Astrocyte of the spinal cord (primary cell): ENCODE data around the gene SLC7A9.
"Not testable (repeated sequence)": the region's sequence is repeated elsewhere in the genome, so short reads cannot be mapped to it uniquely, and the experiment has no call there.

Experiments used
- DNase-seq: peaks from one replicate; pipeline ENCODE4 v3.0.0; 2011; ENCODE audit warnings: low read depth, low spot score
- H3K4me3 ChIP-seq: 2 replicates; pipeline ENCODE4 v1.5.1; 2011; ENCODE audit warnings: low read depth, mild to moderate bottlenecking, low read length, moderate library complexity
- CTCF ChIP-seq: IDR thresholded peaks from 2 replicates; pipeline ENCODE4 v1.5.1; 2012; ENCODE audit warnings: low read depth, mild to moderate bottlenecking, low read length, inconsistent platforms
- in situ Hi-C: cut with HindIII; loops from 2 replicates; pipeline ENCODE4 v1.10.0; 2017; ENCODE audit warnings: low sequenced_read_pairs

Gene SLC7A9

GRCh38 chr19:32873247-32873959 is 3.8 kb upstream of the SLC7A9 start:
- DNase-seq = no peak
- no peak for TF ChIP-seq CTCF
- in situ Hi-C loops = no loop called here
- no peak overlapping the region for H3K4me3 ChIP-seq

- H3K4me3 ChIP-seq = no peak overlapping the region
- in situ Hi-C loops = no loop called here
- no peak for DNase-seq
- no peak for TF ChIP-seq CTCF
Measured at GRCh38 chr19:32872391-32872790, 2.8 kb upstream of the SLC7A9 start.

GRCh38 chr19:32870981-32871451 is 1.4 kb upstream of the SLC7A9 start:
- in situ Hi-C loops = no loop called here

GRCh38 chr19:32869966-32870573 is 503 bp upstream of the SLC7A9 start:
- TF ChIP-seq CTCF = no peak
- in situ Hi-C loops = no loop called here
- H3K4me3 ChIP-seq = no peak overlapping the region
- DNase-seq = no peak

More at GRCh38 chr19:32870981-32871451, 1.4 kb upstream of the SLC7A9 start:
- H3K4me3 ChIP-seq = no peak overlapping the region
- no peak for DNase-seq
- TF ChIP-seq CTCF = no peak

GRCh38 chr19:32868206-32868950 is 1.2 kb downstream of the SLC7A9 start:
- TF ChIP-seq CTCF = no peak
- DNase-seq = no peak
- in situ Hi-C loops = no loop called here
- H3K4me3 ChIP-seq = no peak overlapping the region

- H3K4me3 ChIP-seq, in situ Hi-C loops, DNase-seq: not testable (repeated sequence)
Measured at GRCh38 chr19:32867436-32867835, 2.1 kb downstream of the SLC7A9 start.
